Tibial nerve (tissue), 4 donors: Measurements from ENCODE around the gene TMEFF1. TPM values are rescaled to one million over a fixed set of nuclear protein-coding genes. Genes with fewer than 3 reads are reported as not detected.

ENCODE experiments used
- DNase-seq, 2 donors: peaks; one replicate each; pipeline ENCODE4 v3.0.0-alpha.2; 2019; ENCODE audit warnings: low spot score in 2 of 2
- H3K27ac ChIP-seq, 4 donors: fragments of 200-600 bp; sonication (generic) in 3 of 4; one replicate each; pipeline ENCODE4 v1.5.1; 2017 to 2019; ENCODE audit warnings: mild to moderate bottlenecking in 1 of 4
- H3K27me3 ChIP-seq, 2 donors: fragments of 200-600 bp; sonication (generic) in 1 of 2; one replicate each; pipeline versions ENCODE4 v1.5.1 to v1.6.0; 2017 to 2019
- H3K36me3 ChIP-seq, 3 donors: fragments of 200-600 bp; sonication (generic); one replicate each; pipeline ENCODE4 v1.5.1; 2018 to 2019
- H3K4me1 ChIP-seq, 4 donors: fragments of 200-600 bp; sonication (generic) in 3 of 4; one replicate each; pipeline ENCODE4 v1.5.1; 2017 to 2019
- H3K4me3 ChIP-seq, 4 donors: fragments of 200-600 bp; sonication (generic) in 3 of 4; one replicate each; pipeline ENCODE4 v1.5.1; 2017 to 2019; ENCODE audit warnings: mild to moderate bottlenecking in 1 of 4, moderate library complexity in 1 of 4
- H3K9me3 ChIP-seq, 4 donors: fragments of 200-600 bp; sonication (generic) in 3 of 4; one replicate each; pipeline ENCODE4 v1.5.1; 2017 to 2019
- CTCF ChIP-seq, 5 experiments: fragments of 200-600 bp in 3 of 5; fragments of 450-650 bp in 2 of 5; sonication (generic) in 3 of 5; IDR thresholded peaks; one replicate each; pipeline ENCODE4 v1.5.1; 2016 to 2019; ENCODE audit warnings: antibody characterized with exemption in 5 of 5, mild to moderate bottlenecking in 3 of 5, moderate library complexity in 2 of 5
- EP300 ChIP-seq, 2 donors: sonication (generic); formaldehyde crosslinking; IDR thresholded peaks; one replicate each; pipeline ENCODE4 v1.6.1; 2017; ENCODE audit warnings: antibody characterized with exemption in 2 of 2, mild to moderate bottlenecking in 1 of 2
- POLR2A ChIP-seq, 2 donors: fragments of 450-650 bp; IDR thresholded peaks; one replicate each; pipeline ENCODE4 v1.6.1; 2017; ENCODE audit warnings: antibody characterized with exemption in 2 of 2, mild to moderate bottlenecking in 2 of 2, moderate library complexity in 2 of 2
- WGBS, 2 donors: methylation state at CpG; one replicate each; pipeline ENCODE4 v1.1.5; 2018; 5-methylcytosine and 5-hydroxymethylcytosine counted together
- total RNA-seq, 4 donors: library from RNA; depleted of rRNA; stranded (reverse); fragments of >200 nt; gene quantifications; one replicate each; pipeline ENCODE4 v1.1.0, GENCODE V29; 2016

The TMEFF1 gene
- total RNA-seq, 4 donors from 2014 or later: 0.42 to 1.6 TPM; not detected in 2

DNA sequence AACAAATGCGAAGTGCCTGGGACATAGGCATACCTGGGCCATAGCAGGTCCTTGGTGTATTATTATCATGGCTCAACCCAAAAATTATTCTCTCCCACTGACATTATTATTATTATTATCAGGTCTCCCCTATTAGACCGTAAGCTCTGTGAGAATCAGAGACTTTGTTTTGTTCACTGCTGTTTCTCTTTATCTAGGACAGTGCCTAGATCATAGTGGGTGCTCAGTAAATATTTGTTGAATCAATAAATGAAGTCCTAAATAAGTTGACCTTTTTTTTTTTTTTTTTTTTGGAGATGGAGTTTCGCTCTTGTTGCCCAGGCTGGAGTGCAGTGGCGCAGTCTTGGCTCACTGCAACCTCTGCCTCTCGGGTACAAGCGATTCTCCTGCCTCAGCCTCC, 4.9 kb upstream of the TMEFF1 start:
- 94 to 99% methylated on average over 6 of the region's 6 CpGs for WGBS, 2 donors
- no peak overlapping the region for H3K27ac ChIP-seq

DNA sequence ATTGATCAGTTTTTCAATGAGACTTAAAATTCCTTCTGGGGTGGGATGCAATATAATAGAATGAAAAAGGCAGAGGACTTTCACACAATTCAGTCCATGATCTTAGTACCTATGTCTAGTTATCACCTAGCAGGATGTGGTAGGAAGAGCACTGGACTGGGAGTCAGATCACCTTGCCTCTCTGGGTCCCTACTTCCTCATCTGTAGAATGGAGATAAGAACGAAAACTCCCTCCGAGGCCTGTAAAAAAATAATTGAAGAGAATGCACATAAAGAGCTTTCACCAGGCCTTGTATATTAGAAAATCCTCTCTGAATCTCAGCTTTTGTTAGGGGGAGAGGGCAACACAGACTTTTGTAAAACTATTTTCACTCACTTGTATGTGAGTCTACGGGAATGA, 681 bp upstream of the TMEFF1 start:
- Histone ChIP-seq H3K27ac (no peak overlapping the region), H3K27me3 (peaks cover 0 to 15% of the 10 kb centered on the region in 2 donors), H3K36me3 (no peaks in the 10 kb centered on the region), H3K9me3 (no peaks in the 10 kb centered on the region), H3K4me1 (peaks cover 0 to 17% (median 9%) of the 10 kb centered on the region in 4 donors), H3K4me3 (peak overlapping the region in 1 of 4 donors; percentile 22)
- no peak for DNase-seq
- TF ChIP-seq POLR2A (IDR thresholded peaks at IDR 0.05) (no peak), CTCF (IDR thresholded peaks at IDR 0.05) (no peak), EP300 (IDR thresholded peaks at IDR 0.05) (no peak)
- WGBS, 2 donors: 78 to 80% methylated on average over 3 of the region's 3 CpGs

More for the DNA sequence above, 4.9 kb upstream of the TMEFF1 start:
- Histone ChIP-seq H3K36me3 (no peaks in the 10 kb centered on the region), H3K4me1 (peaks cover 0 to 13% (median 0%) of the 10 kb centered on the region in 4 donors), H3K4me3 (no peak overlapping the region), H3K9me3 (no peaks in the 10 kb centered on the region), H3K27me3 (no peaks in the 10 kb centered on the region)
- TF ChIP-seq EP300 (IDR thresholded peaks at IDR 0.05) (no peak), POLR2A (IDR thresholded peaks at IDR 0.05) (no peak), CTCF (IDR thresholded peaks at IDR 0.05) (no peak)
- DNase-seq: no peak

DNA sequence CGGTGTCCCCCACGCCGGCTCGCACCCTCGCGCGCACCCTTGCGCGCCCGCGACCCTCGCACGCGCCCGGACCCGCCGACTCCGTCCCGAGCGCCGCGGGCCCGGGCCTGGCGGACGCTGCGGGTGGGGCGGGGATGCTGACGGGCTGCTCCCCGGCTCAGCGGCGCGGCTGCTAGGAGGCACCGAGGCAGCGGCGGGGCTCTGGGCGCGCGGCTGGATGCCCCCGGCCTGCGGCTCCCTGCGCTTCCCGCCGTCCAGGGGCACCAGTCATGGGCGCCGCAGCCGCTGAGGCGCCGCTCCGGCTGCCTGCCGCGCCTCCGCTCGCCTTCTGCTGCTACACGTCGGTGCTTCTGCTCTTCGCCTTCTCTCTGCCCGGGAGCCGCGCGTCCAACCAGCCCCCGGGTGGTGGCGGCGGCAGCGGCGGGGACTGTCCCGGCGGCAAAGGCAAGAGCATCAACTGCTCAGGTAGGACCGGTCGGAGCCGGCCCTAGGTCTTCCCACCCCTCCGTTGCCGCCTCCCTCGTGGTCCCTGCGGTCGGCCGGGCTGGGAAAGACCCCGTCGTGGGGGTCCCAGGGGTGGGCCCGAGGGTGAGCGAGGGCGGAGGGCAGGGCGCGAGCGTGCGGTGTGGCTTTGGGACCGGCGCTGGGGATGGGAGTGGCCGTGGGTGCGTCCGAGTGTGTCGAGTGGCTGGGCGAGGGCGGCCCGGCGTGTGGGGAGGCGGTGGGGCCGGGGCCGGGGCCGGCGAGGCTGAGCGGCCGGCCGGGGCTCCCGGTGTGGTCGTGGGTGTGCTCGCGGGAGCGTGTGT, 530 bp downstream of the TMEFF1 start:
- TF ChIP-seq EP300 (IDR thresholded peaks at IDR 0.05) (no peak), CTCF (IDR thresholded peaks at IDR 0.05) (no peak), POLR2A (IDR thresholded peaks at IDR 0.05) (no peak)
- DNase-seq: no peak
- WGBS, 2 donors: 0 to 2% methylated on average over 34 to 40 of the region's 108 CpGs
- Histone ChIP-seq H3K27ac (no peak overlapping the region), H3K4me1 (peaks cover 0 to 17% (median 9%) of the 10 kb centered on the region in 4 donors), H3K4me3 (peak overlapping the region; percentile 33 to 76 (median 56)), H3K27me3 (peaks cover 0 to 15% of the 10 kb centered on the region in 2 donors), H3K36me3 (no peaks in the 10 kb centered on the region), H3K9me3 (no peaks in the 10 kb centered on the region)

DNA sequence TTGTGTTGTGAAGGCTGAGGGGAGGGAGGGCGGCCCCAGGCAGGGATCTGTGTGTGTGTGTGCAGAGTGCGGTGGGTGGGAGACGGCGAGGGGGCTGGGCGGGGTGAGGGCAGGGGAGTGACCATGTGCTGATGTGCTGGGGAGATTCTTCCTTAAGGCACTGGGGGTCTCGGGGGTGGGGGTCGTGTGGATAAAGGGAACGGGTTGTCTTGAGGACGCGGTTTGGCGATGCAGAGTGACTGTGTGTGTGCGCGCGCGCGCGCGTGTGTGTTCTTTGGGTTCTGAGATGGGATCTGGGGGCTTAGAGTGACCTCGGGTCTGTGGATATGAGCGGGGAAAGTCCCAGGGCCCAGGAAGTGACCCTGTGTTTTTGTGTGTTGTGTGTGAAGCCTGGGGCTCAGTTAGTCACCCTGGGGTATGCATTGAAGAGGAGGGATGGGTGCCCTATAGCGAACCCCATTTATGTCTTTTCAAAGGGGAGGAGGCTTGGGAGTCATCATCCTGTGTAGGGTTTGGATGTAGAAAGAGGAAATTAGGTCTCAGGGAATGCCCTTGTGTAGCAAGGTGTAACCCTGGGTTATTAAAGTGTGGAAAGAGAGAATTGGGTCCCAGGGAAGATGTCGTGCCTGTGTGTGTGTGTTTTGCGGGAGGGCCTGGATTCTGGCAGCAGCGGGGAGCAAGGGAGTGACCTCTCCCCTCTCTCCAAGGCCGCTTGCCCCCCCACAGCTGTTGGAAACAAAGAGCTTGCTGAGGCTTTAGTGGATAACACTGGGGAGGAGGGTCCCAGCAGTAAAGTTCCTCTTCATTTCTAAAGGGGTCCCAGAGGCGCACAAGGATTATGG, 1.4 kb downstream of the TMEFF1 start:
- 24 to 32% methylated on average over 26 of the region's 26 CpGs for WGBS, 2 donors
- Histone ChIP-seq H3K9me3 (no peaks in the 10 kb centered on the region), H3K4me3 (peak overlapping the region; percentile 33 to 76 (median 56)), H3K27ac (no peak overlapping the region), H3K27me3 (peaks cover 0 to 15% of the 10 kb centered on the region in 2 donors), H3K36me3 (no peaks in the 10 kb centered on the region), H3K4me1 (peaks cover 0 to 17% (median 9%) of the 10 kb centered on the region in 4 donors)
- no peak for DNase-seq
- TF ChIP-seq POLR2A (IDR thresholded peaks at IDR 0.05) (no peak), EP300 (IDR thresholded peaks at IDR 0.05) (no peak), CTCF (IDR thresholded peaks at IDR 0.05) (no peak)

GRCh38 chr9:100474924-100475276, 2.0 kb downstream of the TMEFF1 start:
- Histone ChIP-seq H3K9me3 (no peaks in the 10 kb centered on the region), H3K27me3 (peaks cover 0 to 15% of the 10 kb centered on the region in 2 donors), H3K27ac (no peak overlapping the region), H3K4me1 (peaks cover 0 to 17% (median 9%) of the 10 kb centered on the region in 4 donors), H3K4me3 (no peak overlapping the region), H3K36me3 (no peaks in the 10 kb centered on the region)
- DNase-seq: no peak
- TF ChIP-seq EP300 (IDR thresholded peaks at IDR 0.05): no peak
- TF ChIP-seq CTCF (IDR thresholded peaks at IDR 0.05): no peak
- no peak for TF ChIP-seq POLR2A (IDR thresholded peaks at IDR 0.05)
- 96 to 98% methylated on average over 4 of the region's 4 CpGs for WGBS, 2 donors
